ENCODE results near the gene ING2.

The ING2 gene

DNA sequence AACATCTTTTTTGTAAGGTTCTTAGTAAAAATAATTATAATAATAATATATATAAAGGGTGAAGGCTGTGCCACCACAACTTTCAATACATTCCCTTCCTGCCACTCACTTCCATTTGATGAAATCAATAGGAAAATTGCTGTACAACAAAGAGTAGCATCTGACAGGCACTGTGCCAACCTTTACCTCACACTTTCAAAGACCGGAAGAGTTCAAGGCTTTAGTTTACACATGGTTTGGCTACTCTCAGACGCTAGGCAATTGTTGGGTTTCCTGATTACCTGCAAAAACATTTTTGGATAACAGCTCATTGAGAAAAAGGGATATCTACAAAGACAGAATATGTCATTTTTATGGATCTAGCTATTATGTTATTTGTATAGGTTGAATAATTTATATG lies 5.5 kb upstream of the ING2 start:
- no peak for DNase-seq

DNA sequence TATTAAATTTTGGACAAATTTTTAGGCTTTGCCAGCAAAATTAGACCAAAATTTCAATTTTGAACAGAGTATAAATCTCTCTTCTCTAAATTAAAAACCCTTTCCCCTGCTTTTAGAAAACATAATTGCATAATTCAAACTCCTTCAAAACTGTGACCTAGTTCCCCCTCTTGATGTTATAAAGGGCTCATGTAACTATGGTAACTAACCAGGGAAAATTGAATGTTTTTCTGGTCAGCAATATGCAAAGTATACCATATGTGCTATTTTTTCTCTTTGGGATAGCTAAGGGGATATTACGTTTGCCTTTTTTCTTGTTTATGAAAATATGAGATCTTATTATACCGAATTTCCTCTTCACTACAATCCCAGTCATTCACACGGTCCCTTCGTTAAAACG lies 5.1 kb upstream of the ING2 start:
- DNase-seq: no peak

DNA sequence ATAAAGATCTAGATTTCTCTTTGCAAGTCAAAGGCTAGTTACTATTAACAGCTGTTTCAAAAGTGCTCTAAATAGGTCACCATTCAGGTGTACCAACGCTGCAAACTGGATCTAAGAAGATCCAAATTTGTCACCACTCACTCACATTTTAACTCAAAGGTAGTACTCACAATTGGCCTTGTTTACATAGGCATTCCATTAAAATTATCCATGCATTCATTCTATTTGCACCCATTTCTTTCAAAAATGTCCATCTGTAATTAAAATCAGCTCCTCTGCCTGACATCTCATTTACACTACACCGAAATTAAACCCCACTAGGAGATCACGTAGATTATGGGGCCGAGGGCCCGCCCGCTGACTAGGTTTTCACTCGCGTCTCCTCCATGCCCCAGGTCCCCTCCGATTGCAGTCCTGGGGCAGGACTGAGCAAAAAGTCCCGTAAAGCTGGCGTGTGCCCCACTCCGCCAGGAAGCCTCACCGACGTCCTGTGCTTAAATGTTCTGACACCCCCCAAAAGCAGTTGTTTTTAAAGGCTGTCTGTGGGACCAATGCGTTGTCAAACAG lies 1.3 kb upstream of the ING2 start:
- peak in 22 of 58 donors; percentile 16 to 71 (median 32) for DNase-seq

DNA sequence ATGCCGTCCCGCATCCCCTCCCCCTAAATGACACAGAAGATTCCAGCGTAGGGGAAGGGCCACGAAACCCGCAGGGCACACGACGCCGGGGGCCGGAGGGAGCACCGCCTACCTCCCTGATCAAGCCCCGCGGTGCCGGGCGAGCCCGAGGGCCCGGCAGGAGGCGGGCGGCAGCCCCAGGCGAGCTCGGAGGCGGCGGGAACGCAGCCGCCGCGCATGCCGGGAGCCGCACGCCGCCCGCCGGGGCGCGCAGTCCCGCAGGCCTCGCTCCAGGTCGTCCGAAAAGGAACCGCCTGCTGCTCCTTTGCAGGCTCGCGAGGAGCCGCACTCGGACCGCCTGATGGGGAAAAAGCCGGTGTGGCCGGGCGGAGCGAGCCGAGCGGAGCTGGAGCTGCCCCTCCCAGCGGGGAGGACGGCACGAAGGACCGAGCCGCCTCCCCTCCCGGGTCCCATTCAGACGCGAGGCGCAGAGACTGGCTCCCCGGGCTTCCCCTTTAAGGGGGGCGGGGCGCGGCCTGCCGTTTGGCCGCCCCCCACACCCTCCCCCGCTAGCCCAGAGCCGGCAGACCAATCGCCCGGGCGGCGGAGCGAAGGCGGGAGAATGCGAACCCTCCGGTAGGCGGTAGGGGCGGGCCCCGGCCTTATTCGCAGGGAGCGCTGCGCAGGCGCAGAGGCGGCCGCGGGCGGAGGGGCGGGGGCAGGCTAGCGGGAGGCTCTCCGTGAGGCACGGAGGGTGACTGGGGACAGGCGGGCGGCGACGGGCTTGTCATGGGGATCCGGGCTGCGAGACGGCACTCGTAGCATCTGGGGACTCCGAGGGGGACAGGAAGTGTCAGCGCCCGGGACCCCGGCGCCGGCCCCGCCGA lies 561 bp upstream of the ING2 start:
- DNase-seq: peak; percentile 79 to 99 (median 98)

DNA sequence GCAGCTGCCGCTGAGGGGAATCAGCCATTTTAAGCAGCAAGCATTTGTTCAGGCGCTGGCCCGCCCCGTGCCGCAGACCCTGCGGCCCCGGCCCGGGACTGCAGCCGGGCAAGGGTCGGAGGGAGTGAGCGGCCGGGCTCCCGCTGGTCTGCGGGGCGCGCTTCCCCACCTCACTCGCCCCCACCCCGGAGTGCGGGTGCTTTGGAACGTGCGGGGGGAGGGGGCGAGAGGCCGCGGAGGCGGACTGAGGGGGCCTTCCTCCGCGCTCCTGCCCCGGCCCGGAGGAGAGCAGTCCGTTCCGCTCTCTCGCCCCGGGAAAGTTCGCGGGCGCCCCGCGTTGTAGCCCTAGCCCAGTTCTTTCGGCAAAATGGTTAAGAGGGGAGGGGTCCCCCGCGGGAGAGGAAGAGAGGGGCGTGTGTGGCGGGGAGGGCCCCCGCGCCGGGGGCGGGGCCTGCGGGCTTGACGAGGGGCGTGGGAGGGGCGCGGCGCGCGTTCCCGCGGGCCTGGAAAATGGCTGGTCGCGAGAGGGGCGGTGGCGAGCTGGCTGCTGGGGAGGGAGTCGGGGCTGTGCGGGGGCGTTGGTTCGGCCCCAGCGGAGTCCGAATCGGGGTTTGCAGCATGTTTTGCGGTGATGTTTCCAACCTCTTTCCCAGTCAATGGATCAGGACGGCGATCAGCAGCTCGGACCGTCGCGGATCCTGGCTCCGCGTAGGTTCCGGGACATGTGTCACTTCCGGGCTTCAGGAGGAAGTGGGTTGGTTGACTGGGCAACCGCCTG lies 942 bp downstream of the ING2 start:
- peak; percentile 40 to 99 (median 91) for DNase-seq

DNA sequence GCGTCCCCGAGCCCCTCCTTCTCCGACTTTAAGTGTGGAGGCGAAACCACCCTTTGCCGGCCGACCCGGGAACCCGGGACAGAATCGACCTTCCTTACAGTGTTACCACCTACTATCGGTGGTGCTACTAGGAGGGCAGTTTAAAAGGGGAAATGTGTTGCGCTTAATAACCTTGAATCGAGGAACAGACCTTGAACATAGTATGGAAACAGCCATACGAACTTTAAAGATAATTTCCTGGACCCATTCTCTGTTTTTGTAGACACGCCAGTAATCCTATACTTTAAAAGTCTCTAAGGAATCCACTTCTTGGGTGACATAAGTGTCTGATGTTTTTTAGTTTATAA lies 1.5 kb downstream of the ING2 start:
- DNase-seq: no peak

DNA sequence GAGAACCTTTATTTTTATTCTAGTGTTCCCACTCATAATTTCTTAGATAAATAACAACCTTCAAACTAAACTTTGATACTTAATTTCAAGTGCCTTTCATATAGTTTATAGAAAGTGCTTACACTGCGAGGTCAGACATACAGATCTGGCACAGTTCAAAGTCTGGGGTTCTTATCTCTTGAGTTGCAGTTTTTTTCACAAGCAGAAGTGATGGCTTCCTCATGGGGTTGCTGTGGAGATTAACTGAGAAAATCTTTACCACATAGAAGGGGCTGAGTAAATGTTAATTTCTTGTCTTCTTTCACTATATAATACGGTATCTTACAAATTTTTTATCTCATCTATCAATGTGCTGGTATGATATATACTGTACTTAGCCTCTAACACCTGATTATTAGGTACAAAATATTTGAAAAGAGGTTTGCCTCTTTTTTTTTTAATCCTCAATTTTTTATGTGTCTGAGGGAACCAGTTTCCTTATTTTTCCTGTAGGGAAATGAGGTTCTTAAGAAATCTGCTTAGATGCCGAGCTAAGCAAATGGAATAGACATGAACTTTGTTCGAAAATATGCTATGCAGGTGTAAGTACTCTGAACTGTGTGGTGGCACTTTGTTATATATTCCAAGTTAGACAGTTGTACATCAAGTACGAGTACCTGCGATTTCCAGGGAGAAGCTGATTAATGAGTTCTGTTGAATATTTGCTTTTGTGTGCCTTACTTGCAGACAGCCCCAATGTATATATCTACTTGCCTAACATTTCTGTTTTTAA lies 3.3 kb downstream of the ING2 start:
- no peak for DNase-seq

GRCh38 chr4:183508697-183509335 lies 4.0 kb downstream of the ING2 start:
- DNase-seq: no peak

DNA sequence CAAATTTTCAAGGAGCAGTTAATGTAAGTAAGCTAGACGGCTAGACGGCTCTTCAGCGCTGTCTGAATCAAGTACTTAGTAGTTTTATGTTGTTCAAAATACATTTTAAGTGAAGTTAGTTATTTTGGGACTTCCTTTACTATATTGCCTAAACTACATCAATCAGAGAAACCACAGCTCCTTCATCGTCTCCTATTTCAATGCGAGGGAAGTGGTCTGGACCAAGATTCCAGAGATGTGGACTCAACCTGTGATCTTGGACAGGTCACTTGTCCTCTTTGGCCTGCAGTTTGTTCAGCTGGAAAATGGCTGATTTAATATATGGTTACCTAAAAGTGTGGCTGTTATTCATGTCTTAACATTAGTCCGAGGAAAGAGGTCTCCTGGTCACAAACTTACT lies 10.6 kb downstream of the ING2 start:
- DNase-seq: no peak

DNA sequence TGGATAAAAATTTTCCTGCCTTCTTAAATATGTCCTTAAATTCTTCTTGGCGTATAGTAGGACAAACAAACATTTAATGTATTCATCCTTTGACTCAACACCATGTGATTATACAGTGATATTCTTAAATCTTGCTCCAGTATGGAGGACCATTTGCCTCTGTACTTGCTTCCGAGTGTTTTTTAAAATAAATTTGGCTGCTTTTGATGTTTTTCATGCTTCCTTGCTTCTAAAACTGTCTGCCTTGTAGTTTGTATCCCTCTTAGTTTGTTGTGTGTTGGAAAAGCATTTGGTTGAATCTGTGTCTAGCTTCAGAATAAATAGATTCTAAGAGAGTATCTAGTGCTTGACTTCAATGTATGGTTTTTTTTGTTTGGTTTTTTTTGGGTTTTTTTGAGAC lies 12.3 kb downstream of the ING2 start:
- no peak for DNase-seq

DNA sequence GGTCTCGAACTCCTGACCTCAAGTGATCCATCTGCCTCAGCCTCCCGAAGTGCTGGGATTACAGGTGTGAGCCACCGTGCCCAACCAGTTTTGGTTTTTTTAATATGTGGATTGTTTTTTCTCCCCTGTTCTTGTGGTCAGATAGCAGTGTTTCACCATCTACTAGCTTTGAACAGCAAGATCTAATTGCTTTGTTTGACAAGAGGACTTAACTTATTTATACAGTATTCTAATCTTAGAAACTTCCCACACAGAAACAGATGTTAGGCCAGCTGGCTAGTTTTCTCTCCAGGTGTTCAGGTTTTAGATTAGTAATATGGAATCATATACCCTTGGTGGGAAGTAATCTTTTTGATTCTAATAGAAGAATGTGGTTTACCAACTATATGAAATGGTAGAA lies 12.9 kb downstream of the ING2 start:
- DNase-seq: no peak

DNA sequence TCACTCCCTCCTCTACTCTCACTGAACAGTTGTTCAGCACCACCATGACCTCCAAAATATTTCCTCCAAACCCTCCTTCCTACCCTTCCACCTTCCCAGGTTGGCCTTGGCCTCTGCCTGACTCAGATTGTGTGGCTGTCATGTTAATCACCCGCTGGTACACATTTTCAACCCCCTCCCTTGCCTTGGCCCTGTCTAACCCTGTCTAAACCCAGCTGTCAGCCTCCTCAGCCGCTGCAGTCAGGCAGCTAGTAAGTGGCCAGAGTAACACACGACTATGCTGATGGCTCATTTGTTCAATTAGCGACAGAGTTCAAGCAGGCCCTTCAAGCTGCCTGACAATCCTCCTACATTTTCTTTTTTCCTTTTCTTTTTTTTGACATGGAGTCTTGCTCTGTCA lies 18.0 kb downstream of the ING2 start:
- no peak for DNase-seq

- DNase-seq: no peak
These were observed 22.5 kb downstream of the ING2 start for GRCh38 chr4:183527326-183527725.

DNA sequence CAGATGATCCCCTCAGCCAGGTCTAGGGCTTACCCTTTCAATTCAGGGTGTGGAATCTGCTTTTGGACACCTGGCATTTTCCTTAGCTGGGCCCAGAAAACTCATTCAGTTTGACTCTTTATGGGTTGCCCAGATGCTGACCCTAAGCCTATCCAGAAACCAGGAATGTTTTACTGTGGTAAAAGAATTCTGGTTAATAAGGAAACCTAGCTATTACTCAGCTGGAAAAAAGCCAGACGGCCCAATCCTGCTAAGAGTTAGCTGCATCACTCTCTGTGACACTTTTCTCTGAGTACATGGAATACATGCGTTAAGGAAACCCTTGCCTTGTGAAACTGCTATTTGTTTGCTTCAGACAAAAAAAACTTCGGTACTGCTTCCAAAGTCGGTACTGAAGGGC lies 28.0 kb downstream of the ING2 start:
- no peak for DNase-seq

DNA sequence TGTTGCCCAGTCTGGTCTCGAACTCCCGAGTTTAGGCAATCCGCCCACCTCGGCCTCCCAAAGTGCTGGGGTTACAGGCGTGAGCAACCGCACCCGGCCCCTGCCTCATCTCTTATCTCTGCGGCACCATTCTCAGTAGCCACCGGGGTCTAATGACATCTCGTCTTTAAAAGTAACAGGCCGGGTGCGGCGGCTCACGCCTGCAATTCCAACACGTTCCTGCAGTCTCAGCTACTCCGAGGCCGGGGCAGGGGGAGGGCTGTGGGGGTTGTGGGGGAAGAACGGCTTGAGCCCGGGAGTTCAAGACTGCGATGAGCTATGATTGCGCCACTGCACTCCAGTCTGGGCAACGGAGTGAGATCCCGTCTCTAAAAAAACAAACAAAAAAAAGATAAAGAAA lies 28.8 kb downstream of the ING2 start:
- DNase-seq: no peak

- no peak for DNase-seq
These were observed 35.7 kb downstream of the ING2 start for GRCh38 chr4:183540410-183541009.

- DNase-seq: no peak
These were observed 36.3 kb downstream of the ING2 start for GRCh38 chr4:183541010-183541751.

DNA sequence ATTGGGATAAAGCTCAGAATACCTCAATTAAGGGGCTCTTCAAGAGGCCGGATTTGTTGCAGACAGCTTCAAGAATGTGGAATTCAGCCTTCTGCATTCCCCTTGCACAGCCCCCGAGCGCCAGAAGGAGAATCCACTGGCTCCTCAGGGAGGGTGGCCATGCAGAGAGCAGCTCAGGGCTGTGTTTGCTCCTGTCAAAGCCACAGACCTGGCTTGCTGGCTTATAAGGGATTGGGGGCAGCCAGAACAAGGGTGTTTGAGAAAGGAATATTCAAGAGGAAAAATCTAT lies 36.8 kb downstream of the ING2 start:
- DNase-seq: no peak

DNA sequence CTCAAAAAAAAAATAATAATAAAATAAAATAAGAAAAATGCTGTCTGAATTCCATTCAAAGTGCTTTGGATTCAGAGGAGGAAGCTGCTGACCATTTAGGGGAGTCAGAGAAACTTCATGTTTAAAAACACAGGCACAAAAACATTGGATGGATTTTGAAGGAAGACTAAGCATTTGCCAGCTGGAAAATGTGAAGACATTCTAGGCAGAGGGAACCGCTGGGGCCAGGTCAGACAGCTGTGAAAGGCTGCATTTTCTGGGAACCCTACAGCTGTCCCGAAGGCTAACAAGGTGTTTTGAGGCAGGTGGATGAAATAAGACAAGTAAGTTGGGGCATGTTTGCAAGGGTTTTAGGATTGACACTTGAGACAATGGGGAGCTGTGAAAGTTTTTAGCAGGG lies 38.6 kb downstream of the ING2 start:
- DNase-seq: no peak

DNA sequence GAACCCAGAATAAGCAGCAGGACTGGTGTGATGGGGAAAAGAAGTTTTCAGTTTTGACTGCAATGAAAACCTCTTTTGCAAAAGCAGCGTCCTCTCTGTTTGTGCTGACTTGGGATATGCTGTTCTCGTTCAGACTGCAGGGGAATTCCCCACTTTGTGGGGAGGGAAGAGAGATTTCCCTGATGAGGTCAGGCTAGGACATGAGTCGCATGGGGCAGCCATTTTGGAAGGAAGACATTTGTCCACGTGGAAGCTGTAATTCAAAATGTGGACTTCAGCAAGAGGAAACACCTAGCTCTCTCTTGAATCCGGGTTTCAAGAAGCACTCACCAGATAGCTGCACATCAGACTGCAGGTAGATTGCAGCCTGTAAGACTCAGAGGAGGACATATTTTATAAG lies 39.3 kb downstream of the ING2 start:
- DNase-seq: no peak
